Measurements from ENCODE around the gene OR4C11. TPM values are rescaled to one million over a fixed set of nuclear protein-coding genes. Genes with fewer than 3 reads are reported as not detected.

The OR4C11 gene, protein sequence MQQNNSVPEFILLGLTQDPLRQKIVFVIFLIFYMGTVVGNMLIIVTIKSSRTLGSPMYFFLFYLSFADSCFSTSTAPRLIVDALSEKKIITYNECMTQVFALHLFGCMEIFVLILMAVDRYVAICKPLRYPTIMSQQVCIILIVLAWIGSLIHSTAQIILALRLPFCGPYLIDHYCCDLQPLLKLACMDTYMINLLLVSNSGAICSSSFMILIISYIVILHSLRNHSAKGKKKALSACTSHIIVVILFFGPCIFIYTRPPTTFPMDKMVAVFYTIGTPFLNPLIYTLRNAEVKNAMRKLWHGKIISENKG
- total RNA-seq (2012; rRNA removed): not detected in 2 replicates

DNA sequence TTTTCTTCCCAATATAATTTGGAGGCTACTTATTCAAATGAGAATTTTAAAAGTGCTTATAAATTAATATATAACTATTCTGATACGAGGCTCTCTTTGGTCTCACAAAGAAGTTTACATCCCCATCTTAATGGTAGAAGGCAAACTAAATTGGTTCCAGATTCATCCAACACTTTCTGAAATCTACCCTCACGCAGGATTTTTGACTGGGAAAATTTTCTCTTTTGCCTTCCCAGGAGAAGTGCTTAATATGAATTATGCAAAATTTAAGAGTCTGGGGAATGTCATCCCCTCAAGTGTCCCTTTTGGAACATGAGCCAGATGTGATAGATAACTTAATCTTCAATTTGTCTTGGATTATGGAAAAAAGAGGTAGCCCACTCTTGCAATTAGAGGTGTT is at the start of gene OR4C11:
OR4C11 (minus strand) TSS at position 101 of the 400 bp plus-strand sequence. CDS start 3,272 bp downstream, outside the sequence.
- Histone ChIP-seq H3K9me3 (replicated peaks; ENCODE audit: low read length) (no peaks in the 10 kb centered on the region), H3K9ac (ENCODE audit: low read depth, low read length) (no peak within 1 kb of the TSS), H3K4me2 (ENCODE audit: low read length) (no peak within 1 kb of the TSS), H3K4me3 (ENCODE audit: low read length) (no peak within 1 kb of the TSS), H3K36me3 (ENCODE audit: insufficient read depth, low read length) (no peaks in the 10 kb centered on the region), H3K4me1 (ENCODE audit: control insufficient read depth, insufficient read depth, low read length) (no peaks in the 10 kb centered on the region), H3K27me3 (ENCODE audit: control insufficient read depth, insufficient read depth, low read length) (no peaks in the 10 kb centered on the region)

DNA sequence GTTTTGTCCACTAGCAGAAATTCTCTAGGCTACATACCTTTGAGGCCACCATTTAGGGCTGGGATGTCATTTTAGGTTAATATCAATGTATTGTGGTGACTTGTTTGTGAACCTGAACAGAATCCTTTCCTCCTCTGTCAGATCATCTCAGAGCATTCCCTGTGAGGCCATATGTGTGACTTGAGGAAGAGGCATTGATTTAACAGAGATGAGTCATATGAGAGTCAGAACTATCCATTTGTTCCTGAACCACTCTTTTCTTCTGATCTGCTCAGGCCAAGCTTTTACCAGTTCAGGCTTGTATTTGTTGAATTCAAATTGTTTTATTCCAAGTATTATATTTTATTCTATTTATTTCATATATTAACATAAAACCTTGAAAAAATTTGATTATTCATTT is 47.7 kb upstream of the OR4C11 start:
- Histone ChIP-seq H3K4me3 (ENCODE audit: low read length) (no peak overlapping the region), H3K27me3 (ENCODE audit: control insufficient read depth, insufficient read depth, low read length) (no peaks in the 10 kb centered on the region), H3K9me3 (replicated peaks; ENCODE audit: low read length) (no peaks in the 10 kb centered on the region), H3K9ac (ENCODE audit: low read depth, low read length) (no peak overlapping the region), H3K4me1 (ENCODE audit: control insufficient read depth, insufficient read depth, low read length) (no peaks in the 10 kb centered on the region), H3K36me3 (ENCODE audit: insufficient read depth, low read length) (no peaks in the 10 kb centered on the region), H3K4me2 (ENCODE audit: low read length) (no peak overlapping the region)

DNA sequence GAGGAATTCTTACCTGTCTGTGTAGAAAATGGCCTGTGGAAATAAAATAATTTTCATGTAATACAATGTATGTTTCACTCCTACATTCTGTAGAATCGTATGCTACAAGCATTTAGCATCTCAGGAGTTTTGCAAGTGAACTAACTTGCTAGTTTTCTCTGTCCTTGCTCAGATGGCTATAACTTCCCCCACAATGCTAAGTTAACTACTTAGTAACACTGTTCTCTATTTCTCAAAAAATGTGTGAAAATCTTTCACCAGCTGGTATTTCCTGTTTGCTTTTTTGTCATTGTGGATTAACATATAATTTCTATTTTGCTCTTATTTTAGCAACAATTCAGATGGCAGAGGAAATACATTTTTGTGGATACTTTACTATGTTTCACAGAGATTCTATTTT is 45.1 kb upstream of the OR4C11 start:
- H3K27me3 ChIP-seq (ENCODE audit: control insufficient read depth, insufficient read depth, low read length): no peaks in the 10 kb centered on the region
- no peak overlapping the region for H3K4me2 ChIP-seq (ENCODE audit: low read length)
- no peaks in the 10 kb centered on the region for H3K9me3 ChIP-seq (replicated peaks; ENCODE audit: low read length)
- H3K9ac ChIP-seq (ENCODE audit: low read depth, low read length): no peak overlapping the region
- H3K4me1 ChIP-seq (ENCODE audit: control insufficient read depth, insufficient read depth, low read length): no peaks in the 10 kb centered on the region
- H3K36me3 ChIP-seq (ENCODE audit: insufficient read depth, low read length): no peaks in the 10 kb centered on the region
- no peak overlapping the region for H3K4me3 ChIP-seq (ENCODE audit: low read length)

DNA sequence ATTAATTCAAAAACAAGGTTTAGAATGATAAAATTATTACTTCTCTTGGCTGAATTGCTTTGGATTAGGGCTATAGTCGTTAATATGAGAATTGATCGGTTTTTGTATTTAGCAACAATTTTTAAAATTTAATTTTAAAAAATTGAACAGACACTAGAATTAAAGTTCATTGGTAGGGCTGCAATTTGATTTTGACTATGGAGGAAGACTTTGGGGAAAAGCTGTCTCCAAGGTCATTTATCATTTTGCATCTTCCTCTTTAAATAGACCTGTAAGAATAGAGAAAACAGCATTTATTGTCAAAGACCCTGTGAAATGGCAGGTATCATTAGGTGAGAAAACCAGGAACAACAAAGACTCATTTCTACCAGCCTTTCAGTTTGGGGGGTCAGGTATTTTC is 40.6 kb upstream of the OR4C11 start, which contains the start of gene OR4S2:
OR4S2 (plus strand) TSS at position 301 of the 400 bp plus-strand sequence. CDS start 2,577 bp downstream, outside the sequence.
- no peaks in the 10 kb centered on the region for H3K36me3 ChIP-seq (ENCODE audit: insufficient read depth, low read length)
- H3K9ac ChIP-seq (ENCODE audit: low read depth, low read length): no peak within 1 kb of the TSS
- no peaks in the 10 kb centered on the region for H3K9me3 ChIP-seq (replicated peaks; ENCODE audit: low read length)
- no peak within 1 kb of the TSS for H3K4me3 ChIP-seq (ENCODE audit: low read length)
- H3K4me1 ChIP-seq (ENCODE audit: control insufficient read depth, insufficient read depth, low read length): no peaks in the 10 kb centered on the region
- H3K27me3 ChIP-seq (ENCODE audit: control insufficient read depth, insufficient read depth, low read length): no peaks in the 10 kb centered on the region
- H3K4me2 ChIP-seq (ENCODE audit: low read length): no peak within 1 kb of the TSS

DNA sequence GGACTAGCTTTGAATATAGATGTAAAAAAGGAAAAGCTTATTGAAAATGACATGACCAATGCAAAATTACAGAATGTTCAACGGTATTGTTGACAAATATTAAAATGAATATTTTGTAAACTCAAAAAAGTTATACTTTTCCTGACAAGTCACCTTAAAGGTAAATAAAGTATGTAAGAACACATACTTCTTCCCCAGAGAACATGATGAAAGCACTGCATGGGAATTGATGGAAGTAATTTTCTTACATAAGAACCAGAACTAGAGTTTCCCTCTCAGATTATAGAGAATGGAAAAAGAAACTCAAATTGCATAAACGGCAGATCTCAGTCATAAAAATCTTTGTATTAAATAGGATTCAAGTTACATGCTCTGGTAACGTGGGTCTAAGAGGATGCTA is 27.4 kb upstream of the OR4C11 start, which contains the start of gene OR4P4:
OR4P4 (plus strand) TSS at position 301 of the 400 bp plus-strand sequence.
- no peak within 1 kb of the TSS for H3K4me3 ChIP-seq (ENCODE audit: low read length)
- H3K4me2 ChIP-seq (ENCODE audit: low read length): no peak within 1 kb of the TSS
- H3K36me3 ChIP-seq (ENCODE audit: insufficient read depth, low read length): no peaks in the 10 kb centered on the region
- H3K27me3 ChIP-seq (ENCODE audit: control insufficient read depth, insufficient read depth, low read length): no peaks in the 10 kb centered on the region
- no peak within 1 kb of the TSS for H3K9ac ChIP-seq (ENCODE audit: low read depth, low read length)
- no peaks in the 10 kb centered on the region for H3K9me3 ChIP-seq (replicated peaks; ENCODE audit: low read length)
- H3K4me1 ChIP-seq (ENCODE audit: control insufficient read depth, insufficient read depth, low read length): no peaks in the 10 kb centered on the region

DNA sequence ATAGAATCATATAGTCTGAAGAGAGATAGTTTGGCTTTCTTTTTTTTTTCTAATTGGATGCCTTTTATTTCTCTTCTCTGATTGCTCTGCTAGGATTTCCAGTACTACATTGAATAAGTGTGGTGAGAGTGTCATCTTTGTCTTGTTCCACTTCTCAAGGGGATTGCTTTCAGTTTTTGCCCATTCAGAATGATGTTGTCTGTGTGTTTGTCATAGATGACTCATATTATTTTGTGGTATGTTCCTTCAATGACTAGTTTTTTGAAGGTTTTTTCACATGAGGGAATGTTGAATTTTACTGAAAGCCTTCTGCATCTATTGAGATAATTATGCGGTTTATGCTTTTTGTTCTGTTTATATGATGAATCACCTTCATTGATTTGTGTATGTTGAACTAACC is 17.1 kb upstream of the OR4C11 start:
- H3K4me3 ChIP-seq (ENCODE audit: low read length): no peak overlapping the region
- no peaks in the 10 kb centered on the region for H3K36me3 ChIP-seq (ENCODE audit: insufficient read depth, low read length)
- H3K9me3 ChIP-seq (replicated peaks; ENCODE audit: low read length): no peaks in the 10 kb centered on the region
- H3K27me3 ChIP-seq (ENCODE audit: control insufficient read depth, insufficient read depth, low read length): no peaks in the 10 kb centered on the region
- H3K9ac ChIP-seq (ENCODE audit: low read depth, low read length): no peak overlapping the region
- H3K4me1 ChIP-seq (ENCODE audit: control insufficient read depth, insufficient read depth, low read length): no peaks in the 10 kb centered on the region
- H3K4me2 ChIP-seq (ENCODE audit: low read length): no peak overlapping the region

DNA sequence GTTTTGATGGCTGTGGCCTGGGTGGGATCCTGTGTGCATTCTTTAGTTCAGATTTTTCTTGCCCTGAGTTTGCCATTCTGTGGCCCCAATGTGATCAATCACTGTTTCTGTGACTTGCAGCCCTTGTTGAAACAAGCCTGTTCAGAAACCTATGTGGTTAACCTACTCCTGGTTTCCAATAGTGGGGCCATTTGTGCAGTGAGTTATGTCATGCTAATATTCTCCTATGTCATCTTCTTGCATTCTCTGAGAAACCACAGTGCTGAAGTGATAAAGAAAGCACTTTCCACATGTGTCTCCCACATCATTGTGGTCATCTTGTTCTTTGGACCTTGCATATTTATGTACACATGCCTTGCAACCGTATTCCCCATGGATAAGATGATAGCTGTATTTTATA is 34.9 kb downstream of the OR4C11 start:
- H3K4me2 ChIP-seq (ENCODE audit: low read length): no peak overlapping the region
- no peaks in the 10 kb centered on the region for H3K4me1 ChIP-seq (ENCODE audit: control insufficient read depth, insufficient read depth, low read length)
- H3K36me3 ChIP-seq (ENCODE audit: insufficient read depth, low read length): no peaks in the 10 kb centered on the region
- H3K9me3 ChIP-seq (replicated peaks; ENCODE audit: low read length): peaks cover 5% of the 10 kb centered on the region
- H3K4me3 ChIP-seq (ENCODE audit: low read length): no peak overlapping the region
- H3K27me3 ChIP-seq (ENCODE audit: control insufficient read depth, insufficient read depth, low read length): no peaks in the 10 kb centered on the region
- H3K9ac ChIP-seq (ENCODE audit: low read depth, low read length): no peak overlapping the region

DNA sequence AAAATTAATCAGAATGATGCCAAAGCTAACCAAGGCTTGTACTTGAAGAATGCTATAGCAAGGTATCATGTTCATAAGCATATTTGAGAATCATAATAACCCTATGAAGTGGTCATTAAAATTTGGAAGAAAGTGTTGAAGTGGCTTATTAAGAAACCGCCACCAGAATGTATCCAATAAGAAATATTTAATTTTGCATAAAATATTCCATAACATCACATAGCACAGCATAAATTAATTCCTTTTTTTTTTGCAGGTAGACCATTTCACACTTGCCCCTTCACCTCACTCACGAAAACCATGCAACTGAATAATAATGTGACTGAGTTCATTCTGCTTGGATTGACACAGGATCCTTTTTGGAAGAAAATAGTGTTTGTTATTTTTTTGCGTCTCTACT is 35.6 kb downstream of the OR4C11 start, which contains the start of gene OR4C16:
OR4C16 (plus strand) TSS at position 301 of the 400 bp plus-strand sequence; CDS start at position 301, 0 bp downstream.
- Histone ChIP-seq H3K36me3 (ENCODE audit: insufficient read depth, low read length) (no peaks in the 10 kb centered on the region), H3K9me3 (replicated peaks; ENCODE audit: low read length) (peaks cover 5% of the 10 kb centered on the region), H3K4me2 (ENCODE audit: low read length) (no peak within 1 kb of the TSS), H3K4me1 (ENCODE audit: control insufficient read depth, insufficient read depth, low read length) (no peaks in the 10 kb centered on the region), H3K9ac (ENCODE audit: low read depth, low read length) (no peak within 1 kb of the TSS), H3K4me3 (ENCODE audit: low read length) (no peak within 1 kb of the TSS), H3K27me3 (ENCODE audit: control insufficient read depth, insufficient read depth, low read length) (no peaks in the 10 kb centered on the region)

DNA sequence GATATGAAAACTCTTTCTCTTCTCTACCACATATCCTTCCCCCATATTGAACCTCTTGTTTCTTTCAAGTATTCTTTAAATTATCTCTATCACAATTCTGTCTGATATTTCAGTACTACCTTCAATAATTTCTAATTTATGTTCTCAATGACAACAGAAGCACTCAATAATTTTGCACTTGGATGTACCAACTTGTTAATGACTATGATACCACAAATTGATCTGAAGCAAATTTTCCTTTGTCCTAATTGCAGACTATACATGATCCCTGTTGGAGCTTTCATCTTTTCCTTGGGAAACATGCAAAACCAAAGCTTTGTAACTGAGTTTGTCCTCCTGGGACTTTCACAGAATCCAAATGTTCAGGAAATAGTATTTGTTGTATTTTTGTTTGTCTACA is 53.3 kb downstream of the OR4C11 start, which contains the start of gene OR4C15:
OR4C15 (plus strand) TSS at position 301 of the 400 bp plus-strand sequence; CDS start at position 301, 0 bp downstream.
- Histone ChIP-seq H3K4me3 (ENCODE audit: low read length) (no peak within 1 kb of the TSS), H3K27me3 (ENCODE audit: control insufficient read depth, insufficient read depth, low read length) (no peaks in the 10 kb centered on the region), H3K4me2 (ENCODE audit: low read length) (no peak within 1 kb of the TSS), H3K4me1 (ENCODE audit: control insufficient read depth, insufficient read depth, low read length) (no peaks in the 10 kb centered on the region), H3K36me3 (ENCODE audit: insufficient read depth, low read length) (no peaks in the 10 kb centered on the region), H3K9ac (ENCODE audit: low read depth, low read length) (no peak within 1 kb of the TSS), H3K9me3 (replicated peaks; ENCODE audit: low read length) (peaks cover 8% of the 10 kb centered on the region)

Measured in skeletal muscle satellite cell (primary cell).